ENCODE measurements around the gene ABHD8.

Gene ABHD8

DNA sequence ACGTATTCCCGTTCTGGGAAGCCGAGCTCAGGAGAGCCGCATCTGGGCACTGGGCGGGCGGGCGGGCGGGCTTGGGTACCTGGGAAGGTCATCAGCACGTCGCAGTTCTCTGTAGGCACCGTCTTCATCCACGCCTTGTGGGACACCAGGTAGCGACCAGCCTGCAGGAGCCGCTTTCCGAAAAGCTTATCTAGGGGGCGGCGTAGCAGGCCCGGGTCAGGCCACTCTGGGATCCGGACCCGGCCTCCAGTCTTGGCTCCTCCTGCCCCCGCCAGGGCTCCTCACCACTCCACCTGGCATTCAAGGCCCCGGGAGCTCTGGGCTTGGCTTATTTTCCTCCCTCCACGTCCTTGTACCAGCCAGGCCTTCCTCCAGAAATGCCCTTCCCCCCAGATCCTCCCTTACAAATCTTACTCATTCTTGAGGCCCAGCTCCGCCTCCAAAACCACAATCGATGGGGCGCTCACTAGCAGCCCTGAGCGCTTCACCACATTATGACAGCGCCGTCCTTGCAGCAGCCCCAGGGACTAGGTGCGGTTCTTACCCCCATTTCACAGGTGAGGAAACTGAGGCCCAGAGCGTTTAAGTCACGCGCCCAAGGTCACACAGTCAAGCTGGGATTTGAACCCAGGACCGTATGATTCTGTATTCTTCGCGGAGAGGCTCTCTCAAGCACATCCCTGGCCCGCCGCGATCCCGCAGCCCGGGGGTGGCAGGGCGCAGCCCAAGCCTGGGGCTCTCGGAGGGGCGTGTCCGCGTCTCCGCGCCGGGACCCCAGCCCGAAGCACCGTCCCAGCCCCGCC, 30.6 kb upstream of the ABHD8 start:
- no peak for FAIRE-seq
- DNase-seq (ENCODE audit: low spot score), result peak; percentile 64

DNA sequence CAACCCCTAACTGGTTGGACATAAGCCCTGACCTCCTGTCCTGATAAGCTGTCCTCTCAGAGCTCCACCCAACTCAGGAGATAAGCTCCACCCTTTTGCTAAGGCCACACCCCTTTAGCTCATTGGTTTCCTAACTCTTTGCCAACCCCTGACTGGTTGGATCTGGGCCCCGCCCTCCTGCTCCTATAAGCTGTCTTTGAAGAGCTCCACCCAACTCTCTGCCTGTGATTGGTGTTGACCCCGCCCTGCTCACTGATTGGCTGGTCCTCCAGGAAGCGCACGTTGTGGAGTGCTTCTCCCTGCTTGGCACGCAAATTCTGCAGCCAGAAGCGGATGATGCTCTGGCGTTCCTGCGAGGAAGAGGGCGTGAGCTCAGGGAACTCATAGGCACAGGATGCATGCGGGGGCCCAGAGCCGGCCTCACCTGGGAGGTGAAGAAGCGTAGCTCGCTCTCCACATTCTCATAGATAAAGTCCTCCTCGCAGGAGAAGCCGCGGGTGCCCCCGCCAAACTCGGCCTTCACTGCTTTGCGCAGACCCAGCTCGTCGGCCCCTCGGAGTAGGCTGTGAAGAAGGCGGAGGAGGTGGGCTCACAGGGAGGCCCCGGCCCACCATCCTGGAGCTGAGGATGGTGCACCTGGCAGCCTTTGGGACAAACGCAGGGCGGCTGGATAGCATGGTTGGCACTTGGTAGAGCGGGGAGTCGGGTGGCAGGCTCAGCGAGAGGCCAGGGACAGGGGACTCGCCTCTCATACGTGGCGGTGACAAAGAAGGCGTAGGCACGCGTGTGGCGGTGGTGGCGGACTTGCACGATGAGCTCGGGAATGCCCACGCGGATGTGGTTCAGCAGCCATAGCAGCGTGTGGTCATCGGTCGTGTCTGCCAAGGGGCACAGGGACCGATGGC, 29.7 kb upstream of the ABHD8 start:
- DNase-seq (ENCODE audit: low spot score) (no peak), FAIRE-seq (no peak)

DNA sequence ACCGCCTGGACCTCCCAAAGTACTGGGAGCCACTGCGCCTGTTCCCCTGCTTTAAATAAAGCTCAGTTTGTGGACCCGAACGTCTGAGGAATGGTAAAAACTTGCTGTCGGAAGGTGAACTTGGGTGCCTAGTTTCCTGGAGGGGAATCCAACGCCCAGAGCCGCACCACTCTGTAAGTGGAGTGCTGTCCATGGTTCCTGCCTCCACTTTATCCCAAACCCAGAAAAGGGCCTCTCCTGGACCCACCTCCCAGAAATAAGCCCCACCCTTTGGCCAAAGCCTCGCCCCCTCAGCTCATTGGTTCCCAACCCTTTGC, 29.1 kb upstream of the ABHD8 start:
- no peak for FAIRE-seq
- DNase-seq (ENCODE audit: low spot score), result no peak

DNA sequence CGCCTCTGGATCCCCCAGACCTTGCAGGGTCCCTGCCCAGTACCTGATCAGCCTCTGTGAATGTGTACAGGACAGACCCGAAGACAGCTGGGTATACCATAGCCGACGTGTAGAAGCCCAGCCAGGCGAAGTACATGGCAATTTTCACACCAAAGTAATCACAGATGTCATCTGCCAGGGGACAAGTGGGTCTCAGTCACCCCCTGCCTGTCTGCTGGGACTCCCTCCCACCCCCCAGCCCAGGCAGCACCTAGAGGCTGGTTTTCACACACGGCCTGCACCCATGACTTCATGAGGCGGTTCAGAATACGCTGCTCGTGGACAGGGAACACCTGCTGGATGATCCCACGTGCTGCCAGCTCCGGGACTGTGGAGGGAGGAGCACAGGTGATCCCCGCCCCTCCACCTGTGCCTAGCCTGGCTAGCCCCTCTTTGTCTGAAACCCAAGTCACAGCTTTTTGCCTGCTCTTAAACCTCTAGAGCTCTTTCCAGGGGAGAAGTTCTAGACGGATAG, 27.9 kb upstream of the ABHD8 start:
- no peak for FAIRE-seq
- no peak for DNase-seq (ENCODE audit: low spot score)

GRCh38 chr19:17330262-17331044, 27.2 kb upstream of the ABHD8 start:
- FAIRE-seq (no peak), DNase-seq (ENCODE audit: low spot score) (no peak)

- no peak for FAIRE-seq
- no peak for DNase-seq (ENCODE audit: low spot score)
Observed at GRCh38 chr19:17329366-17330261, 26.4 kb upstream of the ABHD8 start.

DNA sequence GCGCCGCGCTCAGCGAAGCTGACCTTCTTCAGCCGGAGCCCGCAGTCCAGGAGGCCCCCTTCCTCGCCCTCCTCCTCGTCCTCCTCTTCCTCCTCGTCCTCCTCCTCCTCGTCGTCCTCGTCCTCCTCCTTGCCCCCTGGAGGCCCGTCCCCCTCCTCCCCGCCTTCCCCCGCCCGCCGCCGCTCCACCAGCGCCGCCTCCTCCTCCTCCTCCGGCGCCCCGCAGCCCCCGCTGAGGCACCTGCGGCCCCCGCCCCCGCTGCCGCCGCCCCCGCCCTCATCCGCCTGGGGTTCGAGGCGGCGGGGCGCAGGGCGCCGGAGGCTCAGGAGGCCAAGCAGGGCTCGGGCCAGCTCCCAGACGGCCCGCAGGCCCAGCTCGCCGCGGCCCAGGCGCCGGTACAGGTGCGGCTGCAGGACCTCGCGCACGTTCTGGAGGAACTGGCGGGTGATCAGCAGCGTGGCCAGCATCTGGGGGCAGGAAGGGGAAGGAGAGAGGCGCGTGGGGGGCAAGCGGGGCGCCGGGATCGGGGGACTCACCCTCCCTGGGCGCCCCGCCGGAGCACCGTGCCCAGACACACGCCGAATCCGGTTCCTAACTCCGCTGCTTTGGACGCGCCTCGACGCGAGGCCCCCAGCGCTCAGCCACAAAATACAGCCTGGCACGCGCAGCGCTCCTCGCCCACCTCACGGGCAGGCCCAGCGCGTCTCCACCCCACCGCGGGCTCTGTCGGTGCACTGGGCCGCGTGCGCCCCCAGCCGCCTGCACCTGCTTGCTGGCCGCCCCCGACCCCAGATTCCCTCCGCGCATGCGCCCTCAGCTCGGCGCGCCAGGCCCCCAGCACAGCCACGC, 25.5 kb upstream of the ABHD8 start:
- FAIRE-seq (no peak), DNase-seq (ENCODE audit: low spot score) (no peak)

- no peak for FAIRE-seq
- no peak for DNase-seq (ENCODE audit: low spot score)
Observed at GRCh38 chr19:17327654-17328516, 24.7 kb upstream of the ABHD8 start.

- FAIRE-seq (no peak), DNase-seq (ENCODE audit: low spot score) (no peak)
Observed at GRCh38 chr19:17327068-17327653, 23.9 kb upstream of the ABHD8 start.

DNA sequence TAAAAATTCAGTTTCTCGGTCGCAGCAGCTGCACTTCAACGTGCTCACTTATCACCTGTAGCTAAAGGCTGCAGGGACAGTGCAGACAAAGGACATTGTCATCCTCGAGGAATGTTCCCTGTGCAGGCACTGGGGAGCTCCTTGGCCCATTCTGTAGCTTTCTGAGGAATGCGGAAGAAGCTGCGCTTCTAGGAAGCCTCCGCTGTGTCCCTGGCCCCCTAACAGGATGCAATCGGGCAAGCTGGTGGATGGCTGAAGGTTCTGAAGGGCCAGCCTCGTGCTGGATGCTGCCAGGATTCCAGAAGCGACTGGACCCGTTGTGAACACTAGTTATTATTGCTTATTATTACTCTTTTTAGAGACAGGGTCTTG, 23.4 kb upstream of the ABHD8 start:
- FAIRE-seq (no peak), DNase-seq (ENCODE audit: low spot score) (no peak)

GRCh38 chr19:17325881-17326594, 22.8 kb upstream of the ABHD8 start:
- FAIRE-seq, result no peak
- DNase-seq (ENCODE audit: low spot score), result no peak

- no peak for DNase-seq (ENCODE audit: low spot score)
- FAIRE-seq, result no peak
Observed at GRCh38 chr19:17325133-17325532, 21.9 kb upstream of the ABHD8 start.

GRCh38 chr19:17324357-17325114, 21.3 kb upstream of the ABHD8 start:
- DNase-seq (ENCODE audit: low spot score) (no peak), FAIRE-seq (no peak)

DNA sequence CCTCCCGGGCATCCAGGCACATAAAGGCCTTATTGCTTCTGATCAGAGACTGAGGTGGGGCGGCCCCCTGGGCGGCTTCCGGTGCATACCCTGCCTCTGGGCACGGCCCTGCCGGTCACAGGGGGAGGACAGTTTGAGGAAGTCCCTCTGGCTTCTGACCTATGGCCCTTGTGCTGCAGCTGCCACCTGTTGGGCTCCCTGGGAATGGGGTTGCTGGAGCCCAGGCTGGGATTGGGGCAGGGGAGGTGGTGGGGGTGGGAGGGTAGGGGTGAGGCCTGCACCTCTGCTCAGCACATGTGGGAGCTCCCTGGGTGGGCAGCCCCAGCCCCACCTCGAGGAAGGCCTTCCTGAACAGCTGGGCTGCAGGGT, 20.7 kb upstream of the ABHD8 start:
- DNase-seq (ENCODE audit: low spot score) (no peak), FAIRE-seq (no peak)

DNA sequence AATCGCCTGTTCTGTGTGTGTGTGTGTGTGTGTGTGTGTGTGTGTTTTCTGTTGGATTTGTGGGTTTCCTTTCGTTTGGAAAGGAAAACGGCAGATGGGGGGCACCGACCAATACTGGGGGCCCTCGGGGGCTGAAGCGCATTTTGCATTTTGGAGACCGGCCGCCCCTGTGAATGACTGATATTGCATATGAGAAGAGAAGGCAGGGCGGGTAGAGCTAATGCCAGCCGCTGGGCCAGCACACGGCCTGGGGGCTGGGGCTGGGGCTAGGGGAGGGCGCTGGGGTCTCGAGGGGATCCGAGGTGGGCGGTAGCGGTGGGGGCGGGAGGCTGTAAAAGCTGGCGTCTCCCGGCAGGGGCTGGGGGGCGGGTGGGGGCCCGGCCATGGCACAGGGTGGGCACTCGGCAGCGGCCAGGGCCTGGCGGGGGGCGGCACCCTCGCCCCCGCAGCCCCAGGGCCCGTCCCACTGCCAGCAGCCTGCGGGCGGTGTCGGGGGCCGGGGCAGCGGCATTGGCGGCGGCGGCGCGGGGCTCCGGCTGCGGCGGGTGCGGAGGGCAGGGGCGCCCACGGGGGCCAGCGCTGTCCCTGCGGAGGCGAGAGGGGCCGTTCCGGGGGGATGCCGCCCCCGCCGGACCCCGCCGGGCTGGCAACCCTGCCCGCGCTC, 20.2 kb upstream of the ABHD8 start:
- no peak for FAIRE-seq
- DNase-seq (ENCODE audit: low spot score), result no peak

DNA sequence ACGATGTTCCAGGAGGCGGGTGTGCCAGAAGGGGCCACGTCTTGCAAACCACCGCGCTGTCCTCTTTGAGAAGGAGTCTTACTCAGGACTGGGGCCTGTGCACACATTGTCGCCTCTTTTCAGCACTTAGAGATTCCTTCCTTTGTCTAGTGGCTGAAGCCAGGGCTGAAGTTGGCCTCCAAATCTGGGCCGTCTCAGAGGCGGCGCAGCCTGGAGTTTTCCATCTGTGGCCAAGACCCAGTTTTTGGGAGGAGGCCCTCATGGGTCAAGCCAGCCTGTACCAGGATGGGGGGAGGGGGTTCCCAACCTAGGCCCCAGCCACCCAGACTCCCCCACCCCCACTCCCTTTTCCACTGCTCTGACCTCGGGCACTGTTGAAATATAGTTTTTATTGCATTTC, 19.6 kb upstream of the ABHD8 start:
- DNase-seq (ENCODE audit: low spot score), result no peak
- FAIRE-seq, result no peak
